Measurements from ENCODE around the gene DICER1.
"Not testable (repeated sequence)": the region's sequence is repeated elsewhere in the genome, so short reads cannot be mapped to it uniquely, and the experiment has no call there.

DICER1 gene, protein sequence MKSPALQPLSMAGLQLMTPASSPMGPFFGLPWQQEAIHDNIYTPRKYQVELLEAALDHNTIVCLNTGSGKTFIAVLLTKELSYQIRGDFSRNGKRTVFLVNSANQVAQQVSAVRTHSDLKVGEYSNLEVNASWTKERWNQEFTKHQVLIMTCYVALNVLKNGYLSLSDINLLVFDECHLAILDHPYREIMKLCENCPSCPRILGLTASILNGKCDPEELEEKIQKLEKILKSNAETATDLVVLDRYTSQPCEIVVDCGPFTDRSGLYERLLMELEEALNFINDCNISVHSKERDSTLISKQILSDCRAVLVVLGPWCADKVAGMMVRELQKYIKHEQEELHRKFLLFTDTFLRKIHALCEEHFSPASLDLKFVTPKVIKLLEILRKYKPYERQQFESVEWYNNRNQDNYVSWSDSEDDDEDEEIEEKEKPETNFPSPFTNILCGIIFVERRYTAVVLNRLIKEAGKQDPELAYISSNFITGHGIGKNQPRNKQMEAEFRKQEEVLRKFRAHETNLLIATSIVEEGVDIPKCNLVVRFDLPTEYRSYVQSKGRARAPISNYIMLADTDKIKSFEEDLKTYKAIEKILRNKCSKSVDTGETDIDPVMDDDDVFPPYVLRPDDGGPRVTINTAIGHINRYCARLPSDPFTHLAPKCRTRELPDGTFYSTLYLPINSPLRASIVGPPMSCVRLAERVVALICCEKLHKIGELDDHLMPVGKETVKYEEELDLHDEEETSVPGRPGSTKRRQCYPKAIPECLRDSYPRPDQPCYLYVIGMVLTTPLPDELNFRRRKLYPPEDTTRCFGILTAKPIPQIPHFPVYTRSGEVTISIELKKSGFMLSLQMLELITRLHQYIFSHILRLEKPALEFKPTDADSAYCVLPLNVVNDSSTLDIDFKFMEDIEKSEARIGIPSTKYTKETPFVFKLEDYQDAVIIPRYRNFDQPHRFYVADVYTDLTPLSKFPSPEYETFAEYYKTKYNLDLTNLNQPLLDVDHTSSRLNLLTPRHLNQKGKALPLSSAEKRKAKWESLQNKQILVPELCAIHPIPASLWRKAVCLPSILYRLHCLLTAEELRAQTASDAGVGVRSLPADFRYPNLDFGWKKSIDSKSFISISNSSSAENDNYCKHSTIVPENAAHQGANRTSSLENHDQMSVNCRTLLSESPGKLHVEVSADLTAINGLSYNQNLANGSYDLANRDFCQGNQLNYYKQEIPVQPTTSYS (N-terminal part only)

GRCh38 chr14:95157327-95158189 is at the start of gene DICER1:
Gene DICER1, minus strand, starts transcription at chr14:95157529. Its CDS starts 24,071 bp downstream, at chr14:95133458.
- peak; percentile 79 for DNase-seq (ENCODE audit: low spot score)

DNA sequence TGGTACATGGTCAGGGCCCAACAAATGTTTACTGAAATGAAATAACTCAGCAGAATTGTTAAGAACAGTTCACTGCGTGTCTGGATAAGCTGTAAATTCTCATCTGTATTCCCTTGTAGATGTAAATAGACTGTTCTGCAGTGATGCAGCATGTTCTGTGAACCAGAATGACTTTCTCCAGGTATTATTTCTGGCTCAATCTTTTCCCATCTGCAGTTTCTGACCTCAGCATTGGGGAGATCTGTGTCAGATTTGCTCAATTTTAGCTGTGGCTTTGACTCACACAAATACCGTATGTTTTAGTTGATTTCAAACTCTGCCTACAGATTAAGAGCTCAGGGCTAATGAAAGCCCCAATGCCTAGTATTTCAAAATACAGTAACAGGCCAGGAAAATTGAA is 49.2 kb upstream of the DICER1 start:
- DNase-seq (ENCODE audit: low spot score): no peak

- DNase-seq (ENCODE audit: low spot score): no peak
These were observed 47.4 kb upstream of the DICER1 start for GRCh38 chr14:95204705-95205104.

DNA sequence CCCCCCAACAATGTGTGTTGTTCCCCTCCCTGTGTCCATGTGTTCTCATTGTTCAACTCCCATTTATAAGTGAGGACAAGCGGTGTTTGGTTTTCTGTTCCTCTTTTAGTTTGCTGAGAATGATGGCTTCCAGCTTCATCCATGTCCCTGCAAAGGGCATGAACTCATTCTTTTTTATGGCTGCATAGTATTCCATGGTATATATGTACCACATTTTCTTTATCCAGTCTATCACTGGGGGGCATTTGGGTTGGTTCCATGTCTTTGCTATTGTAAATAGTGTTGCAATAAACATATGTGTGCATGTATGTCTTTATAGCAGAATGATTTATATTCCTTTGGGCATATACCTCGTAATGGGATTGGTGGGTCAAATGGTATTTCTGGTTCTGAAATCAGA is 44.4 kb upstream of the DICER1 start:
- DNase-seq (ENCODE audit: low spot score): not testable (repeated sequence)

DNA sequence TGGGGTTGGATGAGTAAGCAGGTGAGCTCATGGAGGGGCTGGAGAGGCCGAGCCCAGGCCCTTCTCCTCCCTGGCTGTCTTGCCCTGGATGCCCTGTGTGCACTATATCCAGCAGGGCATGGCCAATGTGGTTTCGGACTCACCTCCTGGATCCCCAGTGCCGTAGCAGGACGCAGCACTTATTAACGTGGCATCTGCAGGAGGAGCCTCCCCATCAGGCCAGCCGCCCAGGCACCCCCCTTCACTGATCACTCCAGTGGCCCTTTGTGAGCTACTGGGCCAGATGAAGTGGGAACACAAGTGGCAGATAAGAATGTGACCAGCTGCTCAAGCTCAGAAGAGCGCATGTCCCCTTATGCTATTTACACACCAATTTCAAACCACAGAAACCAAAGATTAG is 43.1 kb upstream of the DICER1 start:
- DNase-seq (ENCODE audit: low spot score): no peak

DNA sequence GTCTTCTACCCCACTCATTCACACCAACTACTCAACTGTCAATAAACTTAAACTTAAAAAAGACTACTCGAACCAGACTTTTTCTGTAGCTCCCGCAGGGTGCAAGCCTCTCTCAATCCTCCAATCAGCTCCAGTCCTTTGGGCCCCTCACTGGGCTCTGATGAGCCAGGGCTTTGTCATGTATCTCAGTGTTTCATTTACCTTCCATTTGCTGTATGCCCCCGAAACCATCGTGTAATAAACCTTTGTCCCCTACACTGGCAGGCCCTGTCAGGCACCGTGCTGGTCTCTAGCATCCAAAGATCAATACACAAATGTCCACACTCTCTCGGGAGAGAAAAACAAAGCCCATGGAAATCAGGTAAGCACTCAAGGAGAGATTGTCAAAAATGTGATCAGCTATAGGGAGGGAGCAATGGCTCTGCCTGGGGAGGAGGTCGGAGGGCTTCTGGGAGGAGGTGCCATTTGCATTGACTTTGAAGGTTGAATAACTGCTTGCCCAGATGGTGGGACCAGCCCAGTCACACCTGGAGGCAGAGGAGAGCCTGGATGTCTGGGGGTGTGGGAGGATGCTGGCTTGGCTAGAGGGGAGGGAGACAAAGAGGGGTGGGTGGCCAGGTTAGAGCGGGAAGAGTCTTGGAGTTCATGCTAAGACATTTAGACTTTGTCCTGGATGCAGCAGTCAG is 42.1 kb upstream of the DICER1 start:
- DNase-seq (ENCODE audit: low spot score): no peak

GRCh38 chr14:95198320-95198719 is 41.0 kb upstream of the DICER1 start:
- DNase-seq (ENCODE audit: low spot score): no peak

GRCh38 chr14:95197551-95197950 is 40.2 kb upstream of the DICER1 start:
- no peak for DNase-seq (ENCODE audit: low spot score)

DNA sequence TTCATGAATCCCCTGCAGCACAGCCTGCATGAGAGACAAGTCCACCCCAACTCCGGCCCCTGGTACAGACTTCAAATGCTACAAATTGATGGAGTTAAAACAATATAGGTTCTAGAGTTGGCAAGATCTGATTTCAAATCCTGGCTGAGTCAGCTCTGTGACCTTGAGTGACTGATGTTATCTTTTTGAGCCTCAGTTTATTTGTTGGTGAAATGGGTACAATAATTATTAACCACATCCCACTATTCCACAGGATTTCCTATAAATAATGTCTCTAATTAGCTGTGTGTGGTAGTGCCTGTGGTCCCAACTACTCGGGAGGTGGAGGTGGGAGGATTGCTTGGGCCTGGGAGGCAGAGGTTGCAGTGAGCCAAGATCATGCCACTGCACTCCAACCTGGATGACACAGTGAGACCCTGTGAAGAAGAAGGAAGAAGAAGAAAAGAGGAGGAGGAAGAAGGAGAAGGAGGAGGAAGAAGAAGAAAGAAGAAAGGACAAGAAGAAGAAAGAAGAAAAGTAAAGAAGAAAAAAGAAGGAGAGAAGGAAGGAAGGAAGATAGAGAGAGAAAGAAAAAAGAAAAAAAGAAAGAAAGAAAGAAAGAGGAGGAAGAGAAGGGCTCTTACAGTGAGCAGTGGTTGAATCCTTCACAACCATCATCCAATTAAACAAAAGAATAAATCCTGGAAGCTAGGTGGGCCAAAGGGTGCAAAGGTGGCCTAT is 39.7 kb upstream of the DICER1 start:
- DNase-seq (ENCODE audit: low spot score): no peak

GRCh38 chr14:95196268-95196667 is 38.9 kb upstream of the DICER1 start:
- DNase-seq (ENCODE audit: low spot score): peak; percentile 30

GRCh38 chr14:95195031-95195430 is 37.7 kb upstream of the DICER1 start:
- DNase-seq (ENCODE audit: low spot score): no peak

DNA sequence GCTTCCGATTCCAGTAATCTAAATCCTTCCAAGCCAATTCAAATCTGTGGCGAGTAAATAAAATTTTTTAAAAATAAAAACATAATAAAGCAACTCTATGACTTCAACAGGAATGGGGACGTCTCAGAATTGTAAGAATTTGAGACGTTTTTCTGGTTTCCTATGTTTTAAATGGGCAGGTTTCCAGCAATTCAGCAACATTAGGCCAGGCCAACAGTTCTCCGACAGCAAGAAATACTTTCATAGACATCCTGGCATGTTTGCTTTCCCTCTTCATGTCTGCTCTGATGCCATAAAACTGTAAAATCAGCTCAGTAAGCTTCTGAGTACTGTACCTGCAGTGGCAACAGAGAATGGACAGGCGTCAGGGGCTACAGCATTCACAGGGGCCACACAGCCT is 35.8 kb upstream of the DICER1 start:
- DNase-seq (ENCODE audit: low spot score): no peak

- no peak for DNase-seq (ENCODE audit: low spot score)
These were observed 35.0 kb upstream of the DICER1 start for GRCh38 chr14:95192311-95192710.

- DNase-seq (ENCODE audit: low spot score): no peak
These were observed 34.3 kb upstream of the DICER1 start for GRCh38 chr14:95191445-95192199.

DNA sequence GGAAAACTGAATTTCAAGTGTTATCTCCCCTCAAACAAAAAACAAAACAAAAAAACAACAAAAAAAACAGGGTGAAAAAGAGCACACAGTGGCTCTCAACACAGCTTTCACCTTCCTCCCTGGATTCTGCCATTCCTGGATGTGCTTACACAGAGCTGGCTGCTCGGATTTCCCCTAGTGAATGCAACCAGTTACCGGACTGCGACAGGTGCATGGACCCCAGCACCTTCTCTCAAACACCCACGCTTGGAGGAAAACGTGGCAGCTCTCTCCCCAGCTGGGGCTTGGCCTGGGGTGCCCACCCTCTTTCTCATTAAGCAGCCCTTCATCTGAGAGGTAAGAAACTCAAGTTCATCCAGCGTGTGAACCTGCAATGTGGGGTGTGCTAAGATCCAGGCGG is 33.5 kb upstream of the DICER1 start:
- DNase-seq (ENCODE audit: low spot score): no peak

DNA sequence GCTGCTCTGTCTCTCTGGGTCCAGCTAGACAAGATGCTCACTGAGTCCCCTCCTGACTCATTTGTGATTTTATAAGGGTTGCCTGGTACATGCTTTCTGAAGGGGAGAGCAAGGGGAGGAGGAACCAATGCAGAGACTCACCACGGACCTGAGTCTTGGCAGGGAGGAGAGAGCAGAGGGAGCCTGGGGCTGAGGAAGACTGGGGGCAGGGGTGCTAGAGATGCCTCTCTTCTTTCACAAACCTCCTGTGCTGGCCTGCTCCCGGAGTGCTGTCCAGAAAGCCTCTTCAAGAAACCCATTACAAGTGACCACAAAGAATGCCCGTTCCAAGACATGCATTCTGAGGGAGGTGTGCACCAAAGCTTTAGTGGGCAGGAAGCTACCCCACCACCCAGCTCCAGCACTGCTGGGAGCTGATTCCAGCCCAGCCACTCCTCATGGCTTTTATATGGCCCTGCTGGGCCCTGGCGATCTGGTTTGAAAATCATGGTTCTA is 33.1 kb upstream of the DICER1 start:
- no peak for DNase-seq (ENCODE audit: low spot score)

DNA sequence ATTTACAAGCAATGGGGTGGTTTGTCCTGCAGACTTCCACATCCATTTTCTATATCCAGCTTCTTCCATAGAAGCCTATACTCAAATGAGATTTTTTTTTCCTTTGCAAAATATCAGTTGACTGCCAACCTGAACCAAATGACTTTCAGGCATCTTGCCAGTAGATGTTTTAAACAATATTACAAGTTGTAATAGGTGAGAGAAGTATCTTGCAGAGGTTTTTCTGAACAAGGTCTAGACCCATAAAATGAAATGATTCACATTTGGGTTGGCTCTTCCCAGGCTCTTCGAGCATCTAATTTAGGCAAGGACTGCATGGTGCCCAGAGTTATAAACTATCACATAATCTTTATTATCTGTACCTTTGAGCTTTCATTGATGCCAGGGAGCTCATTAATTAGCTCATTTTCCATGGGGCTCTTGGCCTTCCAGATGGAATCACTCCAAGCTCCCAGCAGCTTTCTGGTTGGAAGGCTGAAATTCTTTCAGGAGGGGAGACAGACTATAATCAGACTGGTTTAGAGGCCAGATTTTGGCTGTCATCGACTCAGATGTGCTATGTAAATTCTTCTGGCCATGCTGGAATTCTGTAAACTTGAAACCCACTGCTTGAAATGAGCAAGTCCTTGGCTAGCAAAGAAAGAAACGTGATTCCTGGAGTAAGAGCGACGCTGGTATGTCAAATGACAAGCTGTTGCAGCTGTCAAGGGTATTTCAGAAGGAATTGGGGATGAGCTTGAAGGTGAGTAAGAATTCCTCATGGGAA is 32.2 kb upstream of the DICER1 start:
- no peak for DNase-seq (ENCODE audit: low spot score)

DNA sequence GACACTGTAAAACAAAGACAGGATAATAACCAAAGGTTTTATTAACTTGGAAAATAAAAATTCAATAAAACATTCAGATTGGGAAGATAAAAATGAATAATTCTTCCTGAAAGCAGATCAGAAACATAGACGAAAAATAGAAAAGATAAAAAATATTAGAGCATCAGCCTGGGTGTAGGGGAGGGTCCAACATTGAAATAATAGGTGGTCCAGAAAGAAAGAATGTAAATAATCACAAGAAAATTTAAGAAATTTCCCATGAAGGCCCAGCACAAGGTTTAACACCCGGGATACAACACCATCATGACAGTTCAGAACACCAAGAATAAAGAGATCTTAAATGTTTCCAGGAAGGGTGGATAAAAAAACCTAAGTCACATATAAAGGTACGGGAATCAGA is 31.1 kb upstream of the DICER1 start:
- DNase-seq (ENCODE audit: low spot score): no peak
